CD14-positive monocyte (primary cell): Measurements from ENCODE around the gene MAPK4. TPM values are rescaled to one million over a fixed set of nuclear protein-coding genes. Genes with fewer than 3 reads are reported as not detected.

ENCODE experiments used
- DNase-seq, 3 donors: peaks; one replicate each; pipeline ENCODE4 v3.0.0-alpha.2; 2011 to 2022
- H2AFZ ChIP-seq: 2 replicates; pipeline ENCODE4 v1.6.0; 2012; ENCODE audit warnings: mild to moderate bottlenecking, low read depth, low read length, inconsistent platforms; ENCODE audit not compliant: insufficient read depth, poor library complexity, severe bottlenecking
- H3K27ac ChIP-seq, 2 donors: 1 replicate in 1 of 2; 2 replicates in 1 of 2; pipeline ENCODE4 v1.5.1; 2012 to 2013; ENCODE audit warnings: low read length in 2 of 2, control low read depth in 1 of 2, inconsistent platforms in 1 of 2, low read depth in 1 of 2, mild to moderate bottlenecking in 1 of 2
- H3K27me3 ChIP-seq, 2 donors: one replicate each; pipeline versions ENCODE4 v1.6.0 to v1.6.1; 2011 to 2013; ENCODE audit warnings: low read length in 2 of 2; ENCODE audit not compliant: control insufficient read depth in 2 of 2, insufficient read depth in 2 of 2
- H3K36me3 ChIP-seq, 2 donors: replicated peaks in 1 of 2; 1 replicate in 1 of 2; 2 replicates in 1 of 2; pipeline versions ENCODE4 v1.5.1 to v1.6.1; 2012 to 2013; ENCODE audit warnings: low read length in 2 of 2, control low read depth in 1 of 2, inconsistent platforms in 1 of 2, mild to moderate bottlenecking in 1 of 2; ENCODE audit not compliant: insufficient read depth in 2 of 2, control insufficient read depth in 1 of 2
- H3K4me1 ChIP-seq, 2 donors: 1 replicate in 1 of 2; 2 replicates in 1 of 2; pipeline versions ENCODE4 v1.5.1 to v1.6.1; 2012 to 2013; ENCODE audit warnings: low read length in 2 of 2, control low read depth in 1 of 2, inconsistent platforms in 1 of 2, mild to moderate bottlenecking in 1 of 2, moderate library complexity in 1 of 2; ENCODE audit not compliant: insufficient read depth in 2 of 2, control insufficient read depth in 1 of 2
- H3K4me2 ChIP-seq: replicated peaks from 2 replicates; pipeline ENCODE3; 2012; ENCODE audit warnings: low read length, moderate library complexity, mild to moderate bottlenecking; ENCODE audit not compliant: poor library complexity, severe bottlenecking; ENCODE audit errors: extremely low read depth
- H3K4me3 ChIP-seq, 3 experiments: fragments of 200-600 bp in 1 of 3; sonication (generic) in 1 of 3; replicated peaks in 1 of 3; 1 replicate in 2 of 3; 2 replicates in 1 of 3; pipeline ENCODE4 v1.5.1; 2011 to 2013; ENCODE audit warnings: low read length in 3 of 3, mild to moderate bottlenecking in 3 of 3, control low read depth in 2 of 3, low read depth in 2 of 3, inconsistent platforms in 1 of 3, moderate library complexity in 1 of 3
- H3K79me2 ChIP-seq: 2 replicates; pipeline ENCODE4 v1.6.0; 2012; ENCODE audit warnings: mild to moderate bottlenecking, control low read depth, inconsistent platforms, low read length, moderate library complexity; ENCODE audit not compliant: insufficient read depth
- H3K9ac ChIP-seq: 2 replicates; pipeline ENCODE4 v1.6.0; 2017; ENCODE audit warnings: low read length, mild to moderate bottlenecking; ENCODE audit not compliant: insufficient read depth, poor library complexity, severe bottlenecking
- H3K9me3 ChIP-seq, 2 donors: replicated peaks in 1 of 2; 1 replicate in 1 of 2; 2 replicates in 1 of 2; pipeline versions ENCODE4 v1.5.1 to v1.6.1; 2012 to 2013; ENCODE audit warnings: low read length in 2 of 2, control low read depth in 1 of 2; ENCODE audit not compliant: control insufficient read depth in 1 of 2, insufficient read depth in 1 of 2
- H4K20me1 ChIP-seq: 2 replicates; pipeline ENCODE4 v1.6.0; 2012; ENCODE audit warnings: mild to moderate bottlenecking, low read length, control low read depth, moderate library complexity; ENCODE audit not compliant: insufficient read depth
- H3K27ac Mint-ChIP-seq, 7 donors: one replicate each; pipeline ENCODE4 v1.8.0; 2020; ENCODE audit warnings: mild to moderate bottlenecking in 7 of 7, mixed read lengths in 7 of 7, moderate library complexity in 6 of 7, inconsistent platforms in 2 of 7
- H3K27me3 Mint-ChIP-seq, 3 donors: one replicate each; pipeline ENCODE4 v1.8.0; 2021 to 2022; ENCODE audit warnings: low read depth in 3 of 3, mild to moderate bottlenecking in 3 of 3, mixed read lengths in 3 of 3, moderate library complexity in 3 of 3, inconsistent platforms in 1 of 3
- H3K36me3 Mint-ChIP-seq, 2 donors: one replicate each; pipeline ENCODE4 v1.8.0; 2020; ENCODE audit warnings: mixed read lengths in 2 of 2, inconsistent platforms in 1 of 2, mild to moderate bottlenecking in 1 of 2
- H3K4me1 Mint-ChIP-seq: one replicate; pipeline ENCODE4 v1.8.0; 2020; ENCODE audit warnings: mild to moderate bottlenecking, mixed read lengths
- H3K4me3 Mint-ChIP-seq, 2 donors: one replicate each; pipeline ENCODE4 v1.8.0; 2020; ENCODE audit warnings: mild to moderate bottlenecking in 2 of 2, mixed read lengths in 2 of 2, moderate library complexity in 1 of 2
- H3K9me3 Mint-ChIP-seq, 7 donors: one replicate each; pipeline ENCODE4 v1.8.0; 2020 to 2022; ENCODE audit warnings: mixed read lengths in 7 of 7, mild to moderate bottlenecking in 6 of 7, moderate library complexity in 6 of 7, inconsistent platforms in 2 of 7
- CTCF ChIP-seq: fragments of 200-600 bp; IDR thresholded peaks from one replicate; pipeline ENCODE4 v1.8.0; 2022; ENCODE audit warnings: antibody characterized with exemption, mild to moderate bottlenecking
- WGBS: methylation state at CpG from one replicate; pipeline ENCODE4 v1.1.5; 2013; ENCODE audit warnings: missing lambda C conversion rate; ENCODE audit not compliant: insufficient coverage; 5-methylcytosine and 5-hydroxymethylcytosine counted together
- intact Hi-C, 2 donors: fragments of 100-400 bp; cut with micrococcal nuclease; formaldehyde crosslinking; loops; one replicate each; pipeline versions ENCODE4 v1.15.0 to v1.15.1; 2023
- polyA plus RNA-seq, 3 donors: library from polyadenylated mRNA; depleted of rRNA in 1 of 3; unstranded in 2 of 3; stranded (reverse) in 1 of 3; fragments of 300-500 nt in 2 of 3; fragments of >200 nt in 1 of 3; fragmentation: Illumina TruSeq in 2 of 3; gene quantifications; 1 replicate in 2 of 3; 2 replicates in 1 of 3; pipeline ENCODE4 v1.2.3, GENCODE V29; 2012 to 2021

Gene MAPK4
- polyA plus RNA-seq, 3 donors: not detected

- no peak overlapping the region for H3K9ac ChIP-seq
- no peaks in the 10 kb centered on the region for H3K4me1 ChIP-seq
- Mint-ChIP-seq H3K9me3 (peaks cover under 1 to 10% (median 4%) of the 10 kb centered on the region in 7 donors), H3K4me3 (no peak overlapping the region), H3K36me3 (no peaks in the 10 kb centered on the region), H3K27ac (peak overlapping the region in 1 of 7 donors; percentile 33), H3K27me3 (peaks cover 6 to 14% (median 8%) of the 10 kb centered on the region in 3 donors), H3K4me1 (no peaks in the 10 kb centered on the region)
- H3K4me3 ChIP-seq: no peak overlapping the region
- H2AFZ ChIP-seq: no peak overlapping the region
- H3K27ac ChIP-seq: no peak overlapping the region
- DNase-seq: no peak
- no peaks in the 10 kb centered on the region for H3K36me3 ChIP-seq
- H3K9me3 ChIP-seq: no peaks in the 10 kb centered on the region
- no peaks in the 10 kb centered on the region for H4K20me1 ChIP-seq
- no peaks in the 10 kb centered on the region for H3K79me2 ChIP-seq
- H3K4me2 ChIP-seq: no peak overlapping the region
- intact Hi-C loops: no loop called here
- no CpG with 5 or more reads among the region's 1 CpG for WGBS
- H3K27me3 ChIP-seq: no peaks in the 10 kb centered on the region
- no peak for TF ChIP-seq CTCF
Measured at GRCh38 chr18:50753311-50753710, 193.4 kb downstream of the MAPK4 start.

- no peaks in the 10 kb centered on the region for H3K9me3 ChIP-seq
- no peaks in the 10 kb centered on the region for H3K4me1 ChIP-seq
- H3K4me2 ChIP-seq: no peak overlapping the region
- peaks cover 0 to 10% (median 4%) of the 10 kb centered on the region in 7 donors for H3K9me3 Mint-ChIP-seq
- H3K27me3 Mint-ChIP-seq: peaks cover 5 to 13% (median 6%) of the 10 kb centered on the region in 3 donors
- no peak overlapping the region for H3K4me3 ChIP-seq
- intact Hi-C loops: no loop called here
- no peaks in the 10 kb centered on the region for H3K4me1 Mint-ChIP-seq
- no peak overlapping the region for H3K27ac ChIP-seq
- no peaks in the 10 kb centered on the region for H3K27me3 ChIP-seq
- no peak overlapping the region for H3K4me3 Mint-ChIP-seq
- no peaks in the 10 kb centered on the region for H3K79me2 ChIP-seq
- no peak overlapping the region for H2AFZ ChIP-seq
- H3K9ac ChIP-seq: no peak overlapping the region
- H3K36me3 Mint-ChIP-seq: no peaks in the 10 kb centered on the region
- no peak for TF ChIP-seq CTCF
- no peak overlapping the region for H3K27ac Mint-ChIP-seq
- 90% methylated on average over 3 of the region's 3 CpGs for WGBS
- no peak for DNase-seq
- no peaks in the 10 kb centered on the region for H3K36me3 ChIP-seq
- H4K20me1 ChIP-seq: no peaks in the 10 kb centered on the region
Measured at GRCh38 chr18:50754297-50754696, 194.4 kb downstream of the MAPK4 start.
